ENCODE results near the gene TAAR1. TPM values are rescaled to one million over a fixed set of nuclear protein-coding genes. Genes with fewer than 3 reads are reported as not detected.

The TAAR1 gene
- total and polyA plus RNA-seq, 2 experiments from 2014 or later = not detected

DNA sequence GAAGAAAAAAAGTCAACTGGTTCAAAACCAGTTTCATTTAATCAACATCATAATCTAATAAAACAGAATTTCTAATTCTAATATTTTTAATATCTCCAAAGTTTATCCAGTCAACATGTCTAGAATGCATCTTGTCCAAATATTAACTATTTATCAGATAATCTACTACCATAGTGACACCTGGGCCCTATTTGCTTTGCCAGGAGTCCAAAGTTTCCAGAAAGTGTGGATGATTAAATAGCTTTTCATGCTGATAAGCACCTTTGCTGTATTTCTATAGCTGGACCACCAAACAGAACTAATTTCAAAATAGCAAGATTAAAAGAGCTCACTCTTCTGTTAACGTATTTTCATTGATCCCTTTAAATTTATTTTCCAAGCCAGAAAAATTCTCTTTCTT, 12.3 kb upstream of the TAAR1 start:
- Histone ChIP-seq H3K36me3 (no peaks in the 10 kb centered on the region), H3K4me3 (no peak overlapping the region), H3K27me3 (no peaks in the 10 kb centered on the region), H3K4me1 (ENCODE audit: low read depth) (no peaks in the 10 kb centered on the region), H3K27ac (no peak overlapping the region), H3K9me3 (ENCODE audit: low read depth) (no peaks in the 10 kb centered on the region)
- TF ChIP-seq, protein P1, sequence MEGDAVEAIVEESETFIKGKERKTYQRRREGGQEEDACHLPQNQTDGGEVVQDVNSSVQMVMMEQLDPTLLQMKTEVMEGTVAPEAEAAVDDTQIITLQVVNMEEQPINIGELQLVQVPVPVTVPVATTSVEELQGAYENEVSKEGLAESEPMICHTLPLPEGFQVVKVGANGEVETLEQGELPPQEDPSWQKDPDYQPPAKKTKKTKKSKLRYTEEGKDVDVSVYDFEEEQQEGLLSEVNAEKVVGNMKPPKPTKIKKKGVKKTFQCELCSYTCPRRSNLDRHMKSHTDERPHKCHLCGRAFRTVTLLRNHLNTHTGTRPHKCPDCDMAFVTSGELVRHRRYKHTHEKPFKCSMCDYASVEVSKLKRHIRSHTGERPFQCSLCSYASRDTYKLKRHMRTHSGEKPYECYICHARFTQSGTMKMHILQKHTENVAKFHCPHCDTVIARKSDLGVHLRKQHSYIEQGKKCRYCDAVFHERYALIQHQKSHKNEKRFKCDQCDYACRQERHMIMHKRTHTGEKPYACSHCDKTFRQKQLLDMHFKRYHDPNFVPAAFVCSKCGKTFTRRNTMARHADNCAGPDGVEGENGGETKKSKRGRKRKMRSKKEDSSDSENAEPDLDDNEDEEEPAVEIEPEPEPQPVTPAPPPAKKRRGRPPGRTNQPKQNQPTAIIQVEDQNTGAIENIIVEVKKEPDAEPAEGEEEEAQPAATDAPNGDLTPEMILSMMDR (IDR thresholded peaks at IDR 0.05; ENCODE audit: low read depth, low read length) = no peak
- DNase-seq (ENCODE audit: low read depth in 1 of 2, low spot score in 1 of 2) = no peak

DNA sequence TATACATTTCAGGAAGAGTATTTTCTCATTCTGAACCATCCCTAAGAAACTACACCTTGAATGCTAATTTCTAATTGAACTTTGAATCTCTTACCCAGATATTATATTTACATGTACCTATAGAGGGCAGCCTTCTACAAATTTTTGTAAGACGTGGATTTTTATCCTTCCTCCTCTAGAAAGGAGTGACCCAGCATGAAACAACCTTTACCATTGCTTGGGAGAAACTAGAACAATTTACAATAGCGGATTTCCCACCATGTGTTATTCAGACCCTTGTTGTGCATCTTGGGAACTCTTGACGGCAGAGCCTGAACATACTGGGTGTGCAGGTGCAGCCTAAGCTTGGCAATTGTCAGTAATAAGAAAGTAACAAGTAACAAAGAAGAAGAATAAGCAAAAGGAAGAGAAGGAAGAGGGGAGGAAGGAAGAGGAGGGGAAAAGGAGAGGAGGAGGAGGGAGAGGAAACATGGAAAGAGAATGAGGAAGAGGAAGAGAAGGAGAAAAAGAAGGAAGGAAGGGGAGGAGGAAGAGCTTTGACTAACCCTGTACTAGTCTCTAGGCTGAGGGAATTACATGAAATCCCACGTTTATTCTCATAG, 10.8 kb upstream of the TAAR1 start:
- Histone ChIP-seq H3K4me1 (ENCODE audit: low read depth) (no peaks in the 10 kb centered on the region), H3K27ac (no peak overlapping the region), H3K4me3 (no peak overlapping the region), H3K27me3 (no peaks in the 10 kb centered on the region), H3K9me3 (ENCODE audit: low read depth) (no peaks in the 10 kb centered on the region), H3K36me3 (no peaks in the 10 kb centered on the region)
- TF ChIP-seq, protein P1 (IDR thresholded peaks at IDR 0.05; ENCODE audit: low read depth, low read length) = peak; percentile 47
- DNase-seq (ENCODE audit: low read depth in 1 of 2, low spot score in 1 of 2) = peak; percentile 47 to 75

GRCh38 chr6:132666118-132666517, 7.1 kb upstream of the TAAR1 start:
- Histone ChIP-seq H3K9me3 (ENCODE audit: low read depth) (no peaks in the 10 kb centered on the region), H3K4me3 (no peak overlapping the region), H3K36me3 (no peaks in the 10 kb centered on the region), H3K27me3 (no peaks in the 10 kb centered on the region), H3K27ac (no peak overlapping the region), H3K4me1 (ENCODE audit: low read depth) (no peaks in the 10 kb centered on the region)
- TF ChIP-seq, protein P1 (IDR thresholded peaks at IDR 0.05; ENCODE audit: low read depth, low read length) = no peak
- no peak for DNase-seq (ENCODE audit: low read depth in 1 of 2, low spot score in 1 of 2)

DNA sequence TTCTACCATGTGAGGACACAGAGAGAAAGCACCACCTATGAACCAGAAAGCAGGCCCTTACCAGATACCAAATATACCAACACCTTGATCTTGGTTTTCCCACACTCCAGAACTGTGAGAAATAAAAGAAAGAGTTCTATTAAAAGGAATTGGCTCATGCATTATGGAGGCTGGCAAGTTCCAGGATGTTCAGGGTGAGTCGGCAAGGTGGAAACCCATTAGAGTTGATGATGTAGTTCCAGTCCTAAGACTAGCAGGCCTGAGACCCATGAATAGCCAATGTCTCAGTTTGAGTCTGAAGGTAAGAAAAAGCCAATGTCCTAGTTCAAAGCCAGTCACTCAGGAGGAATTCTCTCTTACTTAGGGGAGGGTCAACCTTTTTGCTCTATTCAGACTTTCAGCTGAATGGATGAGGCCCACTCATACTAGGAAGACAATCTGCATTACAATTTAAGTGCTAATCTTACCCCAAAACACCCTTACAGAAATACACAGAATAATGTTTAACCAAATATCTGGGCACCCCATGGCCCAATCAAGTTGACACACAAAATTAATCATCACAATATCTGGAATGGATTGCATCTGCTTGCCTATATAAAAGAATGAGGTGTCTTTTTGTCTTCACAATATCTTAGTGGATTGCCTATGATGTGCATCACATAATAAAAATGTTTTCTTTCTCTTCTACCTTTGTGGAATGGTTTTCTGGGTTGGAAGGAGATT, 5.5 kb upstream of the TAAR1 start:
- no peaks in the 10 kb centered on the region for H3K36me3 ChIP-seq
- DNase-seq (ENCODE audit: low read depth in 1 of 2, low spot score in 1 of 2) = no peak
- no peak overlapping the region for H3K27ac ChIP-seq

DNA sequence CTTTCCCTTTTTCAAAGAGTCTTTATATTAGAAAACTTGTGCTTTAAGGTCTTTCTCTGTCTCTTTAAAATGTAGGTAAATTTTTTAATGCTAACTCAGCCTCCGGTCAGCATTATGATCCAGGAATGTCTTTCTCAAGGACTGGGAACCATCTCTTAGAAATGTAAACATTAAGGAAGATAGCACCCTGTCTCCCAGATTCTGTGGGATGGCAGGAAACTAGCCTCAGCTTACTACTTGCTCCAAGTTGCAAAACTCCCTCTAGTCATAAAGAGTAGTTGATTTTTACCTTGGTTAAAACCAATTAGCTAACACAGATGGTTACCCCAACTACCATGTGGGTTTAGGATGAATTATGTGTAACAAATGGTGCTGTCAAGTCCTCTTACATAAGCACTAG, 4.7 kb upstream of the TAAR1 start:
- no peak for DNase-seq (ENCODE audit: low read depth in 1 of 2, low spot score in 1 of 2)
- TF ChIP-seq, protein P1 (IDR thresholded peaks at IDR 0.05; ENCODE audit: low read depth, low read length) = no peak
- no peaks in the 10 kb centered on the region for H3K27me3 ChIP-seq
- no peak overlapping the region for H3K4me3 ChIP-seq
- no peaks in the 10 kb centered on the region for H3K36me3 ChIP-seq
- no peaks in the 10 kb centered on the region for H3K9me3 ChIP-seq (ENCODE audit: low read depth)
- H3K4me1 ChIP-seq (ENCODE audit: low read depth) = no peaks in the 10 kb centered on the region
- H3K27ac ChIP-seq = no peak overlapping the region

More for the DNA sequence above, 5.5 kb upstream of the TAAR1 start:
- H3K27me3 ChIP-seq = no peaks in the 10 kb centered on the region
- H3K4me1 ChIP-seq (ENCODE audit: low read depth) = no peaks in the 10 kb centered on the region
- H3K4me3 ChIP-seq = no peak overlapping the region
- H3K9me3 ChIP-seq (ENCODE audit: low read depth) = no peaks in the 10 kb centered on the region
- TF ChIP-seq, protein P1 (IDR thresholded peaks at IDR 0.05; ENCODE audit: low read depth, low read length) = no peak
